GM12865 (cell line): ENCODE data around the gene DRD5.
A peak's percentile ranks its signal among the peaks of the same experiment; 100 is the strongest.
"Not testable (repeated sequence)": the region's sequence is repeated elsewhere in the genome, so short reads cannot be mapped to it uniquely, and the experiment has no call there.

Source experiments
- DNase-seq: peaks from one replicate; pipeline ENCODE4 v3.0.0; 2010; ENCODE audit warnings: low read depth
- H3K4me3 ChIP-seq: 2 replicates; pipeline ENCODE4 v1.5.1; 2011; ENCODE audit warnings: mild to moderate bottlenecking, low read depth, low read length, control low read depth
- CTCF ChIP-seq: IDR thresholded peaks from 2 replicates; pipeline ENCODE4 v1.5.1; 2011; ENCODE audit warnings: low read length, control low read depth, low read depth, inconsistent platforms; ENCODE audit not compliant: insufficient read depth; ENCODE audit errors: missing control alignments

DRD5 gene

DNA sequence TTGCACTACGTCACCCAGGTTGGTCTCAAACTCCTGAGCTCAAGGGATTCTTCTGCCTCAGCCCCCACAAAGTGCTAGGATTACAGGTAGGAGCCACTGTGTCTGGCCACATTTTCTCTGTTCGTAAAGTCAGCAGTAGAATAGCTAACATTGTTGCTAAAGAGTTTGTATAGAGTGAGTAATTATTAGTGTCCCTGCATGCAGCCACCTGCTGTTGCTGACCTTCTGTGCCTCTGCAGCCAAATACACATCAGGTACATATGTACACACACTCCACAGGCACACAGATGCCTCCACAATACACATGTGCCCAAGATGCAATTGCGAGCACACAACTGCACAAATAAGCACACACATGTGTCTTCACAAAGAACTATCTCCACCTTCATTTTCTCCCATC lies 10.9 kb downstream of the DRD5 start:
- DNase-seq: no peak
- no peak overlapping the region for H3K4me3 ChIP-seq
- no peak for TF ChIP-seq CTCF

- not testable (repeated sequence) for H3K4me3 ChIP-seq, DNase-seq
Measured at GRCh38 chr4:9796641-9797040, 15.2 kb downstream of the DRD5 start.

- peak; percentile 6 for DNase-seq
- no peak for TF ChIP-seq CTCF
- no peak overlapping the region for H3K4me3 ChIP-seq
Measured at GRCh38 chr4:9800848-9801247, 19.4 kb downstream of the DRD5 start.

DNA sequence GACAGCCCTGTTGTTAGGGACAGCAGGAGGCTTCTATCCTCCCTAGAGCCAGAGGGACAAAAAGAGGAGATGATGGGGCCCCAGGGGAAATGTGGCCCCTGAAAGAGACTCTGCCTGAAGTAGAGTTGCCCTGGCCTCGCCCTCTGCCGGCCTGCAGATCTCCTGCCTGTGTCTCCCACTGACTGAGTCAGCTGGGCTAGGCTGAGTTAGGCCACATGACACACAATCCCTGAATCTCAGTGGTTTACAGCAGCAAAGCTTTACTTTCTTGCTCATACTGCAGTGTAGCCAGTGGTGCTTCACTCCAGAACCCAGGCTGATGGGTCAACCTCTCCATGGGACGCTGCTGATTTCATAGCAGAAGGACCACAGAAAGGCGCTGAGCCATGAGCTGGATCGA lies 23.5 kb downstream of the DRD5 start:
- TF ChIP-seq CTCF: no peak
- no peak for DNase-seq
- no peak overlapping the region for H3K4me3 ChIP-seq

- TF ChIP-seq CTCF: no peak
- peak; percentile 22 for DNase-seq
- no peak overlapping the region for H3K4me3 ChIP-seq
Measured at GRCh38 chr4:9808077-9808476, 26.6 kb downstream of the DRD5 start.

DNA sequence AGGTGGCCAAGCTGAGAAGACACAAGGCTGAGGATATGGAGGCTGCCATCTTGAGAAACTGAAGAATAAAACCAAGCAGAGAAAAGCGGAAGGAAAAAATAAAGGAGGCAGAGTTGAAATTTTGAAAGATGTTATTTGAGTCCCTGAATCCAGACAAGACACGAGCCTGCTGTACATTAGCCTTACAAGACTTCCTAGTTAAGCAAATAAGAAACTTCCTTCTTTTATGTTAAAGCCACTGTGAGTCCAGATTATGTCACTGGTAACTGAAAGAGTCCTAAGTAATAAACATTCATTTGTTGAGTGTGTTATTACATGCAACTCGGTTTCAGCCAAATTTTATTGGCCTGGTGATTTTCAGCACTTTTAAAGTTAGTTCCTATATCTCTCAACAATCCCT lies 30.4 kb downstream of the DRD5 start:
- no peak for TF ChIP-seq CTCF
- H3K4me3 ChIP-seq: no peak overlapping the region
- no peak for DNase-seq

GRCh38 chr4:9812501-9813340 lies 31.3 kb downstream of the DRD5 start:
- TF ChIP-seq CTCF: no peak
- DNase-seq: peak; percentile 66

GRCh38 chr4:9816285-9816684 lies 34.9 kb downstream of the DRD5 start:
- no peak for DNase-seq
- H3K4me3 ChIP-seq: no peak overlapping the region
- no peak for TF ChIP-seq CTCF

More at GRCh38 chr4:9812501-9813340, 31.3 kb downstream of the DRD5 start:
- H3K4me3 ChIP-seq: no peak overlapping the region
